CD4-positive, alpha-beta T cell treated with Interleukin-17A for 4 hours (primary cell): Measurements from ENCODE around the gene PYM1.
A peak's percentile ranks its signal among the peaks of the same experiment; 100 is the strongest.
"Not testable (repeated sequence)": the region's sequence is repeated elsewhere in the genome, so short reads cannot be mapped to it uniquely, and the experiment has no call there.

Experiments
- DNase-seq: peaks from one replicate; pipeline ENCODE4 v3.0.0-alpha.2; 2020; ENCODE audit warnings: mixed read lengths

The PYM1 gene

DNA sequence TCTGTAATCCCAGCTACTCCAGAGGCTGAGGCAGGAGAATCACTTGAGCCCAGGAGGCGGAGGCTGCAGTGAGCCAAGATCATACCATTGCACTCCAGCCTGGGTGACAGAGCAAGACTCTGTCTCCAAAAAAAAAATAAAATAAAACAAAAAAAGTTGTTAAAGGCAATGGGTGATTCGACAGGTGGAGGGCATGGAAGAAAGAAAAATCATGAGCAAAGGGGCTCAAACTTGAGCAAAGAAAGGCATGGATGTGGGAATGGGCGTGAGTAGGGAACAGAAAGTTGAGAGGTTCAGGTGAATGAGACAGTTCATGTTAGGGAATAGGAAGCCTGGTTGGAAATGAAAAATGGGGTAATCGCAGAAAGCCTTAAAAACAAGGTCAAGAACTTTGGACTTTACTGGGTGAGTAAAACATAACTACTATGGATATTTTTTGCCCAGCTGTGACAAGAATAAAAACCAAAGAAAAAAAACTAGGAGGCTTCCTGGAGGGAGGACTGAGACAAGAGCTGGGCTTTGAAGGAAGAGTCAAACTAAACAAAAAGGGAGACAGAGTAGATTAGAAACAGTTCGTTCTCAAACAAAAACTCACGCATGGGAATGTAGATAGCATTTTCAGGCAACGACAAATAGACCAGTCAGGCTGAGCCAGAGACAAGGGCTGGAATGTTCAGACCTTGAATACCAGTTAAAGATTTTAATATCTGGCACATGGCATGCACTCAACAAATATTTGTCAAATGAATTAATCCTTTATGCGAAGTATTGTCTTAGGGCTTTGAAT, 18.8 kb downstream of the PYM1 start:
- DNase-seq = no peak

DNA sequence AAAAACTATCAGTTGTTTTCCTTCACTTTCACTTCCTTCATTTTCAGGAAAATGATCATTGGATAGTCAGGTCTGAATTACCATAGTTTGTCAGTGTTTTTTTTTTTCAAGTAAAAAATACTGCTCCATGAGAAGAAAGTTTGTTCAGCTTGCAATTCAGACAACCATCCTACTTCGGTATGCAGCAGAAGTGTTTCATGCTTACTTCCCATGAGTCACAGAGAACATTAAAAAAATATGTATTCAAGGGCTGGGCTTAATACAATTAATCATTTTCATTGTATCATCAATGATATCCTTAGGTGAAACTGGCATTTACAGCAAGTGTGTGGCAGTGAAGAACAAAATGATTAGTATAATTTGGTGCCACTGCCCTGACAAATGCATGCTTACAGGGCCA, 21.6 kb downstream of the PYM1 start:
- no peak for DNase-seq

DNA sequence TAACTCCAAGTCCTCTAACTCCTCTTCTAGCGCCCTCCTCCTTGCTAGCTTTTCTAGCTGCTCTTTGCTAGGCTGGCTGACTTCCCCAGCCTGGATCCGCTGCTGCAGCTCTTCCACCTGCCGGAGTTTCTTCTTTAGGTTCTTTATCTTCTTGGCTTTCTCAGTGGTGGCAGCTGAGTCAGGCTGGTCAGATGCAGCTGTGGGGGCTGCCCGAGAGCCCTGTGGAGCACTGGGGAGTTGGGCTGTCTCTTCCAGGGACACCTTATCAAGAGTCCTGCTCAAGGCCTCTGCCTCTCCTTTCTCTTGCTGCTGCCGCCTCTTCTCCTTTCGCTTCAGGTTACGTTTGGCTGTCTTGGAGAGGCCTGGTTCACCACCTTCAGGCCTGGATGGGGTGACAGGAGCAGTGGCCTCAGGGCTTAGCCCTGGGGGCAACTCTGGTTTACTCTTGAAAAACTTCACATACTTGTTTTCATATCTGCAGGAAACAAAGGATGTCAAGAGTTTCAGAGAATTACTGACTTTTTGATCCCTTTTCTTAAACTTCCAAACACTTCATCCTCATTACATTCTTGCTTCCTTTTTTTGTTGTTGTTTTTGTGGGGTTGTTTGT, 25.7 kb downstream of the PYM1 start:
- DNase-seq = no peak

DNA sequence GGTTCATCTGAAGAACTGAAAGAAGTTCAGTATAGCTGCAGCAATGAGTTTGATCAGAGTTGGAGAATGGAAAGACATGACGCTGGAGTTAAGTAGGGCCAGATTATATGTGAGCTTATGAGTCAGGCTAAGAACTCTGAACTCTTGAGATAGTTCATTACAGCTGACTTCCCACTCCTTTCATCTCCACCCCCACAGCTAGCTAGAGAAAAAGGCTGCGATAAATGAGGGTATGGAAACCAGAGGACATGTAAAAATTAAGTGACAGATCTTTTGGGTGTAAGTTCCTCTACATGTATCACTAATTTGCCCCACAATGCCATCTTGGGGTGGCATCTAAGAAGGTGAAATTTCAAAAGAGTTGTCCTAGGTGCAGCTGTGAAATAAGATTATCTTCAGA, 28.6 kb downstream of the PYM1 start:
- peak; percentile 5 for DNase-seq

DNA sequence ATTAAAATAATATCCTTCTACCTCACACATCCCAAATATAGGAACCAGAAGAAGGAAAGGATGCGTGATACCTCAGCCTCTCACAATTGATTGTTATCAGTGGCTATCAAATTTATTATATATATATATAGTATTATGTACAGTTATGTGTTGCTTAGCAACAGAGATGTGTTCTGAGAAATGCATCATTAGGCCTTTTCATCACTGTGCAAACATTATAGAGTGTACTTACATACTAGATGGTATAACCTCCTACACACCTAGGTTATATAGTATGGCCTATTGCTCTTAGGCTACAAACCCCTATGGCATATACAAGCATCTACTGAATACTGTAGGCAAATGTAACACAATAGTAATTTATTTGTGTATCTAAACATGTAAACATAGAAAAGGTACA, 34.0 kb downstream of the PYM1 start:
- no peak for DNase-seq

DNA sequence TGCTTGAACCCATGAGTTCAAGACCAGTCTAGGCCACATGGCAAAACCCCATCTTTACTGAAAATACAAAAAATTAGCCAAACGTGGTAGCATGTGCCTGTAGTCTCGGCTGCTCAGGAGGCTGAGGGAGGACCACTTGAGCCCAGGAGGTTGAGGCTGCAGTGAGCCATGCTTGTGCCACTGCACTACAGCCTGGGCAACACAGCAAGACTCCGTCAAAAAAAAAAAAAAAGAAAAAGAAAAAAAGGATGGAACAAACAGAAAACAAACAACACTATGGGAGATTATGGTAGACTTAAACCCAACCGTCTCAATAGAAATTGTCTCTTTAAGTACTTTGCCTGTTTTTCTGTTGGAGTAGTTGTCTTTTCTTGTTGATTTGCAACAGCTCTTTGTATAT, 36.4 kb downstream of the PYM1 start:
- DNase-seq = no peak

DNA sequence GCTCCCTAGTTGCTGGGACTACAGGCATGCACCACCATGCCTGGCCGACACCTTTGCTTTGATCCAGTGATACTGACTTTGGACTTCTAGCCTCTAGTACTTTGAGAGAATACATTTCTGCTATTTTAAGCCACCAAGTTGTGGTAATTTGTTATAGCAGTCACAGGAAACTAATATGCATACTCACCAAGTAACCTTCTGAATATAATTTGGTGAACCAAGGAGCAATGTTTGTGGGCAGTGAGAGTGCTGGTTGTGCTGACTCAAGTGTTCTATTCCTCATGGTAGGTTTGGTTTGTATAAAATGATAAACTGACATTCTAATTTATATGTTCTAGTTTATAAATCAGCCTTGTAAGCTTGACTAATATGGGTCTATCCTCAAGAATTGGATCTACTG, 42.6 kb downstream of the PYM1 start:
- no peak for DNase-seq

DNA sequence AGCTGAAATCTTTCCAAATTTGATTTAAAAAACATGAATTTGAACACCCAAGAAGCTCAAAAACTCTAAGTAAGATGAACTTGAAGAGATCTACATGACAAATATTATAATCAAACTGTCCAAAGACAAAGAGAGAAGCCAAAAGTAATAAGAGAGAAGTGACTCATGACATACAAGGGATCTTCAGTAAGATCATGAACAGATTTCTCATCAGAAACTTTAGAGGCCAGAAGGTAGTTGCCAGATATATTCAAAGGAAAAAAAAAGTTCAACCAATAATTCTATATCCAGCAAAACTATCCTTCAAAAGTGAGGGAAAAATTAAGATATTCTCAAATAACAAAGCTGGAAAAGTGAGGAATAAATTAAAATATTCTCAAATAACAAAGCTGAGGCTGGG, 49.9 kb downstream of the PYM1 start:
- no peak for DNase-seq

DNA sequence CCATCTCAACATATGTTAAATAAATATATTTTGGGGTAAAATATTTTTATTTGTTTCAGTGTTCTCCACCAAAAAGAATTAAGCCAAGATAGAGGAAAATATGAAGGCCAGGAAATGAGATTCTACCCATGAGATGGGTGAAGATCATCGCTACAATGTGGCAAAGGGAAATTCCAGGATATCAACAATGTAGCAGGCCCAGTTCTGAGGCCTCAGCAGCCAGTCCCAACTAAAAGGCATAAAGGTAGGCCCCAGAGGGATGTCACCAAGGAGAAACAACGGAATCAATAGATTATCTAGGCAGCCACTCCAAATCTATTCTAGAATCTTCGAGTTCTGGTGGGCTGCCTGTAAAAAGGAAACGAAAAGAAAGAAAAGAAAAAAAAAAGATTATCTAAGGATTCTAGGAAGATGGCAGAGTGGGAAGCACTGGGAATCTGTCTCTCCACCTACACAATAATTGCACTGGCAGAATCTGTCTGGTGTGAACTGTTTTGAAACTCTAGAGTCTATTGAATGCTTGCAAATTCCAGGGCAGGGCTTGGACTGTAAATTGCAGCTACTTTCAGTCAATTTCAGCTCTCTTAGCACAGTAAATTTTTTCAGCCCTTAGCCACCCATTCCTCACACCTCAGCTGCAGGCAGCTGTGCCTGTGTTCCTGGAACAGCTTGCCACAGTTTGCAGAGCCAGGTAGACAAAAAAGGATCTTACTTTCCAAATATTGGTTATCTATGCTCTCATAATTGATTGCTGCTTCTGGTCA, 51.8 kb downstream of the PYM1 start:
- DNase-seq = no peak

DNA sequence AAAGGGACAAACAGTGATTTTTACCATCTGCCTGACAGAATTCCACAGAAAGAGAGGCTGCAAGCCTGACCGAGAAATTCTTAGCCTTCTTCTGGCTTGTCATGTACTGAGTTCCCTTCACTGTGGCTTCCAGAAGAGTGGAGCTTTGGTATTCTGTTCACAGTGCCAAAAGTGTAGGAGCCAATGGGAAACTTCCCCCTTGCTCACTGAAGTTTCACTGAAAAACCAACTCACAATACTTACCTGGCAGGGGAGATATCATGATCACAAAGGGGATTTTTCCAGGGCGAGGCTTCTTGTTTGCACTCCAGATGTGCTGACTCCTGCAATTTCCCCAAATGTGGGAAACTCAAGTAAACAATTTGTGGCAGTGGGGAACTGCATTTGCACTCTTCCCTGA, 53.3 kb downstream of the PYM1 start:
- DNase-seq = no peak

DNA sequence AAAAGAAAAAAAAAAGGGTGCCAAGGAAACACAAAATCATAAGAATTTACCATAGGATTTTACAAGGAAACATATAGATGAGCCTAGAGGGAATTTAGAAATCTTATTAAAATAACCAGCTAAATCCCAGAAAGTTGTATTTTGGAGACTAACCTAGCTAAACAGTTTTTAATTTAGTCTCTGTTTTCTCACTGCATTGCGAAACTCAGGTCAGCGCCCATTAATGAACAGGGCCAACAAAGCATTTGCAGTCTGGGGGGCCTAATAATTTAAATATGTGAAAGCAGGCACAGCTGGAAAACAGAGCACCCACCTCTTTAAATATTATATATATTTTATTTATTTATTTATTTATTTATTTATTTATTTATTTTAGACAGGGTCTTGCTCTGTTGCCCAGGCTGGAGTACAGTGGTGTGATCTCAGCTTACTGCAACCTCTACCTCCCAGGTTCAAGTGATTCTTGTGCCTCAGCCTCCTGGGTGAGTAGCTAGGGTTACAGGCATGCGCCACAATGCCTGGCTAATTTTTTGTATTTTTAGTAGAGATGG, 61.2 kb downstream of the PYM1 start:
- DNase-seq = not testable (repeated sequence)

DNA sequence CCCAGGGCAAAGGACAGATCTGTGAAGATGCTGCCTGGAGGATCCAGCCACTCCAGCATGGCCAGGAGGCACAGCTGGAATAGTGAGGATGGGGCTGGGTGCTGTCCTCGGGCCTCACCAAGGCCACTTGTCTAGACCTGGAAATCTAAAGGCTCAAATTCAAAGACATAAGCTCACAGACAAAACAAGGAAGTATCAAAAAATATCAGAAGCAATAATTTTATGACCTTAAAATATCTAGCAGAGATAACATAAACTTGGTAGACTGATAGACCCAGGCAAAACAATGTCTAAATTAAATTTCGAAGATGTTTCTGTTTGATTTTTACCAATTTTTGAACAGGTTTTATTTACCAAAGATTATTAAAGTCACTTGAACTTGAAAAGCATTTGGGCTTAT, 62.4 kb downstream of the PYM1 start:
- DNase-seq = no peak

DNA sequence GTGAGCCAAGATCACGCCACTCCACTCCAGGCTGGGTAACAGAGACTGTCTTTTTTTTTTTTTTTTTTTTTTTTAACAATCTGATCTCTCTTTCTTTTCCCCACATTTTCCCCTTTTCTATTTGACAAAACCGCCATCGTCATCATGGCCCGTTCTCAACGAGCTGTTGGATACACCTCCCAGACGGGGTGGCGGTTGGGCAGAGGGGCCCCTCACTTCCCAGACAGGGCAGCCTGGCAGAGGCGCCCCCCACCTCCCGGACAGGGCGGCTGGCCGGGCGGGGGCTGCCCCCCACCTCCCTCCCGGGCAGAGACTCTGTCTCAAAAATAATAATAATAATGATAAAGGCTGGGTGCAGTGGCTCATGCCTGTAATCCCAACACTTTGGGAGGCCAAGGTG, 64.8 kb downstream of the PYM1 start:
- not testable (repeated sequence) for DNase-seq

DNA sequence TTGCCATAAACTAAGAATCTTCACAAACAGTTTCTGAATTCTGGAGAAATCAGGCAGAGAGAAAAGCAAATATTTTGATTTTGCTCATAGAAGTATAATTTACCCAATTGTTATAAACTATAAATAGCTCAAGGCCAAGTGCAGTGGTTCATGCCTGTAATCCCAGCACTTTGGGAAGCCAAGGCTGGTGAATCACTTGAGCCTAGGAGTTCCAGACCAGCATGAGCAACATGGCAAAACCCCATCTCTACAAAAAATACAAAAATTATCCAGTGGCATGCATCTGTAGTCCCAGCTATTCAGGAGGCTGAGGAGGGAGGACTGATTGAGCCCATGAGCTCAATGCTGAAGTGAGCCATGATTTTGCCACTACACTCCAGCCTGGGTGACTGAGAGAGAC, 65.4 kb downstream of the PYM1 start:
- DNase-seq = no peak

DNA sequence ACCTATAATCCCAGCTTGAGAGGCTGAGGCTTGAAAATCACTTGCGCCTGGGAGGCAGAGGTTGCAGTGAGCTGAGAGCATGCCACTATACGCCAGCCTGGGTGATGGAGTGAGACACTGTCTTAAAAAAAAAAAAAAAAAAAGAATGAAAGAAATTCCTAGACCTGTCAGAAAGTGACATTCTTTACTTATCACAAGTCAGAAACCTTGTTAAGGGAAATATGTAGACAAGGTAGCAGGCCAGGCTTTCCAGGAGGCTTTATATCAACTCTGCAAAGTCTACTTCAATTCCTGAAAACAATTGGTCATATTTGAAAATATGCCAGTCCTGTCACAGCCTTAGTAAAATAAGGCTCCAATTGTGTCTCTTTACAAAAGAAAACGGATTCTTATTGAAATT, 65.8 kb downstream of the PYM1 start:
- DNase-seq = no peak

DNA sequence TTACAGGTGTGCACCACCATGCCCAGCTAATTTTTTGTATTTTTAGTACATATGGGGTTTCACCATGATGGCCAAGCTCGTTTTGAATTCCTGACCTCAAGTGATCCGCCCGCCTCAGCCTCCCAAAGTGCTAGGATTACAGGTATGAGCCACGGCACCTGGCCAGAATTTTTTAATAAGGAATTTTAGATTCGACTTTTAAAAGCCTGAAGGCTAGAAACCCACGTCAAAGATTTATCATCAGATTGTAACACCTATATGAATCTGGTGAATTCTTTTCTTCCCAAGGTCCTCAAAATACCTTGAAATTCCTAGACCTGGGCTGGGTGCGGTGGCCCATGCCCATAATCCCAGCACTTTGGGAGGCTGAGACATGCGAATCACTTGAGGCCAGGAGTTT, 66.3 kb downstream of the PYM1 start:
- no peak for DNase-seq

DNA sequence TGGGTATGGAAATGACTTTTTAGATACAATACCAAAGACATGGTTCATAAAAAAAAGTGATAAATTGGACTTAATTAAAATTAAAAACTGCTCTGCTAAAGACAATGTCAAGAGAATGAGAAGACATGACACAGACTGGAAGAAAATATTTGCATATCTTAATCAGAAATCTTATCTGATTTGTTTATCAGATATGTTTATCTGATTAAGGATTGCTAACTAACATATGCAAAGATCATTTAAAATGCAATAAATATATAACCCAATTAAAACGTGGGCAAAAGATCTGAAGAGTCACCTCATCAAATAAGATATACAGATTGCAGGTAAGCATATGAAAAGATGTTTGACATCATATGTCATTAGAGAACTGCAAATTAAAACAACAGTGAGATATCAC, 75.0 kb downstream of the PYM1 start:
- no peak for DNase-seq
